HepG2 (cell line): Measurements from ENCODE around the gene ENTPD6. TPM values are rescaled to one million over a fixed set of nuclear protein-coding genes. Genes with fewer than 3 reads are reported as not detected.

ENCODE experiments used
- ATAC-seq: fragments of 200-7000 bp; cut with Tn5 transposase; 3 replicates; pipeline ENCODE4 v1.9.1; 2020; ENCODE audit warnings: mild to moderate bottlenecking, moderate library complexity
- BruUV-seq: library from RNA; stranded (reverse); fragments of 400-500 nt; replicated peaks from 2 replicates; lab custom pipeline; 2021; lab: Mats Ljungman, UMichigan
- CTCF ChIA-PET: fragments of 300-600 bp; formaldehyde crosslinking; extraction: SDS; loops from one replicate; lab custom pipeline; 2021; ENCODE audit warnings: low total read pairs, inconsistent platforms, low intra/inter-chr PET ratio; lab: Yijun Ruan, JAX
- POLR2A ChIA-PET: fragments of 350-600 bp; sonication (Branson Sonifier 250); formaldehyde crosslinking; loops from one replicate; lab custom pipeline; 2020; ENCODE audit warnings: antibody characterized with exemption, inconsistent platforms; lab: Yijun Ruan, JAX
- DNase-seq: peaks from one replicate; pipeline ENCODE4 v3.0.0-alpha.2; 2015; ENCODE audit warnings: low spot score
- FAIRE-seq: peaks from 3 replicates; lab custom pipeline; 2011; peaks lifted over from hg19 to GRCh38; lab: Jason Lieb, UNC
- H2AFZ ChIP-seq: one replicate; pipeline ENCODE4 v1.6.1; 2011; ENCODE audit warnings: low read length, inconsistent platforms
- H3K27ac ChIP-seq: fragments of 300-600 bp; 3 replicates; pipeline ENCODE4 v1.8.0; 2011; ENCODE audit warnings: mixed run types, mild to moderate bottlenecking, mixed read lengths, low read length, inconsistent platforms; ENCODE audit not compliant: insufficient read depth; ENCODE audit errors: extremely low read length
- H3K27me3 ChIP-seq, 2 experiments: fragments of 200-600 bp in 1 of 2; 2 replicates in 1 of 2; 3 replicates in 1 of 2; pipeline versions ENCODE4 v1.6.0 to v1.8.0; 2011; ENCODE audit warnings: low read length in 2 of 2, mild to moderate bottlenecking in 2 of 2, moderate library complexity in 2 of 2, inconsistent platforms in 1 of 2; ENCODE audit not compliant: insufficient read depth in 2 of 2, control insufficient read depth in 1 of 2
- H3K36me3 ChIP-seq, 2 experiments: fragments of 200-600 bp in 1 of 2; replicated peaks in 1 of 2; 2 replicates in 1 of 2; 3 replicates in 1 of 2; pipeline versions ENCODE4 v1.5.1 to v1.8.0; 2011; ENCODE audit warnings: low read length in 2 of 2, inconsistent platforms in 1 of 2; ENCODE audit not compliant: insufficient read depth in 2 of 2, control insufficient read depth in 1 of 2
- H3K4me1 ChIP-seq: 2 replicates; pipeline ENCODE4 v1.5.1; 2012; ENCODE audit warnings: low read length, inconsistent platforms; ENCODE audit not compliant: insufficient read depth
- H3K4me2 ChIP-seq: 2 replicates; pipeline ENCODE4 v1.6.0; 2011; ENCODE audit warnings: low read depth, low read length, inconsistent platforms
- H3K4me3 ChIP-seq, 3 experiments: fragments of 200-600 bp in 1 of 3; sonication (generic), shearing (Covaris generic) in 1 of 3; replicated peaks in 1 of 3; 2 replicates each; pipeline ENCODE4 v1.5.1; 2011 to 2016; ENCODE audit warnings: low read length in 3 of 3, inconsistent platforms in 2 of 3, low read depth in 2 of 3, mild to moderate bottlenecking in 2 of 3, control low read depth in 1 of 3, mixed read lengths in 1 of 3; ENCODE audit not compliant: insufficient read depth in 1 of 3
- H3K79me2 ChIP-seq: one replicate; pipeline ENCODE4 v1.6.1; 2011; ENCODE audit warnings: low read length, inconsistent platforms; ENCODE audit not compliant: insufficient read depth
- H3K9ac ChIP-seq: 2 replicates; pipeline ENCODE4 v1.6.0; 2011; ENCODE audit warnings: mild to moderate bottlenecking, low read depth, low read length, inconsistent platforms; ENCODE audit not compliant: insufficient read depth
- H3K9me3 ChIP-seq: 2 replicates; pipeline ENCODE4 v1.5.1; 2012; ENCODE audit warnings: mild to moderate bottlenecking, low read length
- H4K20me1 ChIP-seq: 2 replicates; pipeline ENCODE4 v1.6.0; 2011; ENCODE audit warnings: inconsistent platforms, mild to moderate bottlenecking, low read length, moderate library complexity; ENCODE audit not compliant: insufficient read depth
- FIP1L1 ChIP-seq: fragments of 200-400 bp; formaldehyde crosslinking; IDR thresholded peaks from 2 replicates; pipeline ENCODE4 v1.6.1; 2018; ENCODE audit warnings: low read depth, mild to moderate bottlenecking, low read length, moderate library complexity, borderline replicate concordance; ENCODE audit not compliant: insufficient read depth
- KLF11 ChIP-seq: IDR thresholded peaks from 2 replicates; pipeline ENCODE4 v1.6.1; 2016; ENCODE audit warnings: missing compliant biosample characterization
- ZMYM4 ChIP-seq: sonication (generic); formaldehyde crosslinking; IDR thresholded peaks from 2 replicates; pipeline ENCODE4 v1.8.1; 2023; ENCODE audit warnings: mild to moderate bottlenecking, missing genetic modification reagents
- ZNF383 ChIP-seq: sonication (generic); formaldehyde crosslinking; IDR thresholded peaks from 2 replicates; pipeline ENCODE4 v1.4.0; 2020; ENCODE audit warnings: missing genetic modification reagents, mild to moderate bottlenecking, borderline replicate concordance
- ZNF788 ChIP-seq: sonication (generic); formaldehyde crosslinking; IDR thresholded peaks from 2 replicates; pipeline ENCODE4 v1.5.0; 2020; ENCODE audit warnings: mild to moderate bottlenecking, missing genetic modification reagents, borderline replicate concordance
- WGBS: methylation state at CpG from one replicate; pipeline ENCODE4 v1.1.6; 2017; ENCODE audit warnings: low lambda C conversion rate; 5-methylcytosine and 5-hydroxymethylcytosine counted together
- in situ Hi-C: cut with HindIII; loops from 2 replicates; pipeline ENCODE4 v1.10.0; 2017; ENCODE audit warnings: low pct_unique_long_range_greater_than_20kb; ENCODE audit not compliant: extremely low pct_ligation_motif_present
- intact Hi-C: fragments of 100-400 bp; cut with micrococcal nuclease; formaldehyde crosslinking; loops from one replicate; pipeline ENCODE4 v1.10.0; 2022; ENCODE audit not compliant: unreplicated experiment
- polyA plus RNA-seq, 8 experiments: library from polyadenylated mRNA; depleted of rRNA in 3 of 8; stranded (reverse) in 7 of 8; unstranded in 1 of 8; fragments of >200 nt; fragmentation: Illumina TruSeq in 4 of 8; extraction: Trizol in 4 of 8; gene quantifications; 2 replicates each; pipeline versions ENCODE4 v1.2.1 to v1.2.3, GENCODE V29; 2011 to 2016; ENCODE audit warnings: low read depth in 4 of 8, missing spikeins in 1 of 8, mixed read lengths in 1 of 8; ENCODE audit not compliant: insufficient read depth in 1 of 8
- total RNA-seq, 5 experiments: library from RNA; depleted of rRNA; stranded (reverse); fragments of >200 nt; fragmentation: Illumina TruSeq; extraction: Trizol; gene quantifications; 2 replicates each; pipeline ENCODE4 v1.2.3, GENCODE V29; 2016; ENCODE audit warnings: low read depth in 1 of 5
- TF ChIP-seq, protein P1 (sequence below): IDR thresholded peaks from 2 replicates; pipeline ENCODE4 v1.6.1; 2016; ENCODE audit warnings: mild to moderate bottlenecking

ENTPD6 gene
- total and polyA plus RNA-seq, 2 of the 13 experiments (the other 11 are each of a cell fraction or from before 2014, with no cell fraction given): 164 to 172 TPM

DNA sequence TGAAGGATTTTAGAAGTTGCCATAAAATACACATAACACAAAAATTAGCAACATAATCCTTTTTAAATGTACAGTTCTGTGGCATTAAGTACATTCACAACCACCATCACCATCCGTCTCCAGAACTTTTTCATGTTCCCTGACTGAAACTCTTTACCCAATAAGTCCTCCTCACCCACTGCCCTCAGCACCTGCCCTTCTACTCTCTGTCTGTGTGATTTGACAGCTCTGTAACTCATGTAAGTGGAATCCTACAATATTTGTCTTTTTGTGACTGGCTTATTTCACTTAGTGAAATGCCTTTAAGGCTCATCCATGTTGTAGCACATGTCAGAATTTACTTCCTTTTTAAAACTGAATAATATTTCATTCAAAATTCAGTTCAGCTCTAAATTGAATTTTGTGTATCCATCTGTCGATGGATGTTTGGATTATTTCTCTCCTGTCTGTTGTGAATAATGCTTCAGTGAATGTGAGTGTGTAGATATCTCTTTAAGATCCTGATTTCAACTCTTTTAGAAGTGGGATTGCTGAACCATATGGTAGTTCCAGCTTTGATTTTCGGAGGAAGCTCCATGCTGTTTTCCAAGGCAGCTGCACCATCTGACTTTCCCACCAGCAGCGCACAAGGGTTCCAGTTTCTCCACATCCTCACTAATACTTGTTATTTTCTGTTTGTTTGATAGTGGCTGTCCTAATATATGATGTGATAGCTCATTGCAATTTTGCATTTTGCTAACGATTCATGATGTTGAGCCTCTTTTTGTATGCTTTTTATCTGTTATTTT is 4.2 kb downstream of the ENTPD6 start (continued):
- TF ChIP-seq, protein P1, sequence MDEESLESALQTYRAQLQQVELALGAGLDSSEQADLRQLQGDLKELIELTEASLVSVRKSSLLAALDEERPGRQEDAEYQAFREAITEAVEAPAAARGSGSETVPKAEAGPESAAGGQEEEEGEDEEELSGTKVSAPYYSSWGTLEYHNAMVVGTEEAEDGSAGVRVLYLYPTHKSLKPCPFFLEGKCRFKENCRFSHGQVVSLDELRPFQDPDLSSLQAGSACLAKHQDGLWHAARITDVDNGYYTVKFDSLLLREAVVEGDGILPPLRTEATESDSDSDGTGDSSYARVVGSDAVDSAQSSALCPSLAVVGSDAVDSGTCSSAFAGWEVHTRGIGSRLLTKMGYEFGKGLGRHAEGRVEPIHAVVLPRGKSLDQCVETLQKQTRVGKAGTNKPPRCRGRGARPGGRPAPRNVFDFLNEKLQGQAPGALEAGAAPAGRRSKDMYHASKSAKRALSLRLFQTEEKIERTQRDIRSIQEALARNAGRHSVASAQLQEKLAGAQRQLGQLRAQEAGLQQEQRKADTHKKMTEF (CRISPR knock-in tag): no peak
- TF ChIP-seq ZNF383 (CRISPR knock-in tag): no peak
- TF ChIP-seq ZNF788: no peak
- TF ChIP-seq, all 625 proteins: peak for 0

DNA sequence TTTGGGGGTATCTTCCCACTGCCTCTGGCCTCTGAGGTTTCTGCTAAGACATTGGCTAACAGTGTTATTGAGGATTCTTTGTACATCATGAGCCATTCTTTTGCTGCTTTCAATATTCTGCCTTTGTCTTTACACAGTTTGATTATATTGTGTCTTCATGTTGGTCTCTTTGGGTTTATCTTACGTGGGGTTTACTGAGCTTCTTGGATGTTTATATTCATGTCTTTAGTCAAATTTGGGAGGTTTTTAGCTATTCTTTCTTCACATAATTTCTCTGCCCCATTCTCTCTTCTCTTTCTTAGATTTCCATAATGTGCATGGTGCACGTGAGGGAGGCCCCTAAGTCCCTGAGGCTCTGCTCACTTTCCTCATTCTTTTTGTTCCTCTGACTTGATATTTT is 7.6 kb downstream of the ENTPD6 start:
- CTCF ChIA-PET: no interaction called here
- 69% methylated on average over 2 of the region's 2 CpGs for WGBS
- no peak for DNase-seq

More for the DNA sequence above, 7.6 kb downstream of the ENTPD6 start:
- Histone ChIP-seq H3K36me3 (peaks cover 4 to 5% of the 10 kb centered on the region in 2 experiments; a peak in 2 of 5 replicates), H3K4me3 (no peak overlapping the region), H3K27ac (no peak overlapping the region), H3K9ac (no peak overlapping the region), H3K79me2 (peaks cover 69% of the 10 kb centered on the region), H4K20me1 (peaks cover 10% of the 10 kb centered on the region; the same call in 1 of the 2 replicates), H3K4me2 (no peak overlapping the region), H3K27me3 (no peaks in the 10 kb centered on the region), H2AFZ (no peak overlapping the region), H3K4me1 (peaks cover 44% of the 10 kb centered on the region), H3K9me3 (no peaks in the 10 kb centered on the region)
- TF ChIP-seq ZMYM4 (CRISPR knock-in tag): no peak
- no peak for TF ChIP-seq FIP1L1
- no peak for TF ChIP-seq KLF11 (CRISPR knock-in tag)
- intact Hi-C loops (no loop called here), in situ Hi-C loops (no loop called here)
- BruUV-seq: no TSS peak
- FAIRE-seq (no peak), ATAC-seq (no peak)
- POLR2A ChIA-PET: no interaction called here
